ENCODE measurements around the gene S100A8.
"Not testable (repeated sequence)": the region's sequence is repeated elsewhere in the genome, so short reads cannot be mapped to it uniquely, and the experiment has no call there.

The S100A8 gene

GRCh38 chr1:153415850-153416570 is 25.1 kb upstream of the S100A8 start, which contains the start of gene S100A7A:
Gene S100A7A (plus strand): TSS chr1:153416520. CDS start chr1:153418083, 1,563 bp downstream.
- DNase-seq, result no peak

GRCh38 chr1:153413961-153414360 is 23.1 kb upstream of the S100A8 start:
- not testable (repeated sequence) for DNase-seq

- not testable (repeated sequence) for DNase-seq
These were observed 16.4 kb upstream of the S100A8 start for GRCh38 chr1:153407274-153407673.

GRCh38 chr1:153405825-153406599 is 15.1 kb upstream of the S100A8 start:
- DNase-seq, result not testable (repeated sequence)

- peak; percentile 64 to 72 for DNase-seq
These were observed 13.9 kb upstream of the S100A8 start for GRCh38 chr1:153404768-153405167.

- no peak for DNase-seq
These were observed 13.3 kb upstream of the S100A8 start for GRCh38 chr1:153404086-153404635.

GRCh38 chr1:153403421-153404085 is 12.7 kb upstream of the S100A8 start:
- no peak for DNase-seq

GRCh38 chr1:153402226-153402625 is 11.4 kb upstream of the S100A8 start:
- DNase-seq, result no peak

- no peak for DNase-seq
These were observed 10.6 kb upstream of the S100A8 start for GRCh38 chr1:153401461-153401860.

- DNase-seq, result no peak
These were observed 9.4 kb upstream of the S100A8 start for GRCh38 chr1:153400244-153400643.

- no peak for DNase-seq
These were observed 8.7 kb upstream of the S100A8 start for GRCh38 chr1:153399401-153400055.

- DNase-seq, result no peak
These were observed 7.2 kb upstream of the S100A8 start for GRCh38 chr1:153397924-153398651.

- no peak for DNase-seq
These were observed 6.4 kb upstream of the S100A8 start for GRCh38 chr1:153397051-153397923.

- no peak for DNase-seq
These were observed 5.6 kb upstream of the S100A8 start for GRCh38 chr1:153396461-153396860.

GRCh38 chr1:153395776-153396175 is 4.9 kb upstream of the S100A8 start:
- DNase-seq, result no peak

- no peak for DNase-seq
These were observed 4.3 kb upstream of the S100A8 start for GRCh38 chr1:153395136-153395685.

- DNase-seq, result no peak
These were observed 3.5 kb upstream of the S100A8 start for GRCh38 chr1:153394391-153394790.

GRCh38 chr1:153393926-153394325 is 3.1 kb upstream of the S100A8 start:
- no peak for DNase-seq

- no peak for DNase-seq
These were observed 1.9 kb upstream of the S100A8 start for GRCh38 chr1:153392822-153393221.

- DNase-seq, result no peak
These were observed 1.4 kb upstream of the S100A8 start for GRCh38 chr1:153392258-153392657.

Data from activated CD4-positive, alpha-beta T cell treated with anti-CD3 and anti-CD28 coated beads, Interleukin-2, amount 50 U/mL, for 48 hours (primary cell).